Endodermal cell (in vitro differentiated cells): ENCODE data around the gene ARHGAP42. TPM values are rescaled to one million over a fixed set of nuclear protein-coding genes. Genes with fewer than 3 reads are reported as not detected.

Experiments
- DNase-seq: peaks from one replicate; pipeline ENCODE4 v3.0.0-alpha.2; 2017
- H3K27ac ChIP-seq: 2 replicates; pipeline ENCODE4 v1.5.1; 2013; ENCODE audit warnings: mild to moderate bottlenecking, low read depth, low read length, moderate library complexity
- H3K27me3 ChIP-seq: 2 replicates; pipeline ENCODE4 v1.6.1; 2013; ENCODE audit warnings: mild to moderate bottlenecking, low read length, moderate library complexity; ENCODE audit not compliant: insufficient read depth, control insufficient read depth, poor library complexity, severe bottlenecking
- H3K36me3 ChIP-seq: 2 replicates; pipeline ENCODE4 v1.7.0; 2013; ENCODE audit warnings: mild to moderate bottlenecking, low read length, moderate library complexity; ENCODE audit not compliant: control insufficient read depth, insufficient read depth
- H3K4me1 ChIP-seq: one replicate; pipeline ENCODE4 v1.7.0; 2013; ENCODE audit warnings: low read length; ENCODE audit not compliant: control insufficient read depth, insufficient read depth
- H3K4me3 ChIP-seq: 2 replicates; pipeline ENCODE4 v1.5.1; 2013; ENCODE audit warnings: mild to moderate bottlenecking, low read length, moderate library complexity
- H3K9ac ChIP-seq: 2 replicates; pipeline ENCODE4 v1.6.1; 2013; ENCODE audit warnings: mild to moderate bottlenecking, low read length, moderate library complexity; ENCODE audit not compliant: poor library complexity, severe bottlenecking; ENCODE audit errors: extremely low read depth
- H3K9me3 ChIP-seq: 2 replicates; pipeline ENCODE4 v1.6.1; 2013; ENCODE audit warnings: mild to moderate bottlenecking, low read length, moderate library complexity; ENCODE audit not compliant: control insufficient read depth
- H3K27ac Mint-ChIP-seq: 2 replicates; pipeline ENCODE4 v1.8.0; 2020; ENCODE audit warnings: mixed read lengths
- H3K27me3 Mint-ChIP-seq: 2 replicates; pipeline ENCODE4 v1.8.0; 2021; ENCODE audit warnings: mild to moderate bottlenecking, mixed read lengths; ENCODE audit not compliant: insufficient read depth
- H3K36me3 Mint-ChIP-seq: 2 replicates; pipeline ENCODE4 v1.8.0; 2020; ENCODE audit warnings: low read depth, mixed read lengths
- H3K4me1 Mint-ChIP-seq: 2 replicates; pipeline ENCODE4 v1.8.0; 2020; ENCODE audit warnings: mixed read lengths
- H3K4me3 Mint-ChIP-seq: 2 replicates; pipeline ENCODE4 v1.8.0; 2020; ENCODE audit warnings: mild to moderate bottlenecking, moderate library complexity, mixed read lengths
- H3K9me3 Mint-ChIP-seq: 2 replicates; pipeline ENCODE4 v1.8.0; 2020; ENCODE audit warnings: mild to moderate bottlenecking, mixed read lengths
- CTCF ChIP-seq: fragments of 200-600 bp; sonication (generic); conservative IDR thresholded peaks from 2 replicates; pipeline ENCODE4 v1.5.0; 2021; ENCODE audit warnings: antibody characterized with exemption, mild to moderate bottlenecking
- WGBS, 2 experiments: methylation state at CpG; one replicate each; pipeline versions ENCODE4 v1.1.5 to v1.1.7; 2013; ENCODE audit warnings: missing lambda C conversion rate in 2 of 2, mixed read lengths in 1 of 2; ENCODE audit not compliant: insufficient coverage in 1 of 2, insufficient read length in 1 of 2; 5-methylcytosine and 5-hydroxymethylcytosine counted together
- total RNA-seq, 2 donors: library from RNA; stranded (reverse); fragmentation: NEBNext Ultra II Directional in 1 of 2; extraction: Animal tissue kit (Norgen Biotek cat#: 25700) in 1 of 2; gene quantifications; 2 replicates in 1 of 2; 3 replicates in 1 of 2; pipeline ENCODE4 v1.2.1, GENCODE V29; 2021

Gene ARHGAP42
- total RNA-seq, 2 donors from 2014 or later: 164 to 176 TPM

GRCh38 chr11:100680070-100680469 lies 7.0 kb upstream of the ARHGAP42 start:
- DNase-seq: no peak
- no peak overlapping the region for H3K9ac ChIP-seq
- H3K4me1 Mint-ChIP-seq: peaks cover 32% of the 10 kb centered on the region
- no peaks in the 10 kb centered on the region for H3K27me3 ChIP-seq
- no peak overlapping the region for H3K27ac Mint-ChIP-seq
- H3K27me3 Mint-ChIP-seq: no peaks in the 10 kb centered on the region
- no peak overlapping the region for H3K4me3 Mint-ChIP-seq
- WGBS, 2 experiments: 85 to 92% methylated on average over 7 of the region's 7 CpGs
- H3K9me3 Mint-ChIP-seq: no peaks in the 10 kb centered on the region
- no peaks in the 10 kb centered on the region for H3K36me3 ChIP-seq
- TF ChIP-seq CTCF: no peak
- H3K9me3 ChIP-seq: no peaks in the 10 kb centered on the region
- no peak overlapping the region for H3K4me3 ChIP-seq
- no peaks in the 10 kb centered on the region for H3K36me3 Mint-ChIP-seq
- no peak overlapping the region for H3K27ac ChIP-seq
- H3K4me1 ChIP-seq: peaks cover 7% of the 10 kb centered on the region

- Histone ChIP-seq H3K27me3 (no peaks in the 10 kb centered on the region), H3K9me3 (no peaks in the 10 kb centered on the region), H3K9ac (no peak overlapping the region), H3K36me3 (no peaks in the 10 kb centered on the region), H3K4me1 (peaks cover 7% of the 10 kb centered on the region), H3K27ac (no peak overlapping the region), H3K4me3 (no peak overlapping the region)
- Mint-ChIP-seq H3K36me3 (no peaks in the 10 kb centered on the region), H3K4me3 (no peak overlapping the region), H3K27me3 (no peaks in the 10 kb centered on the region), H3K9me3 (no peaks in the 10 kb centered on the region), H3K4me1 (peaks cover 29% of the 10 kb centered on the region), H3K27ac (peak overlapping the region; percentile 59)
- 70% methylated on average over 6 of the region's 8 CpGs; no CpG with 5 or more reads in 1 of the 2 experiments for whole genome bisulfite sequencing, 2 experiments
- peak; percentile 68 for DNase-seq
- no peak for TF ChIP-seq CTCF
Observed at GRCh38 chr11:100681064-100681502, 6.0 kb upstream of the ARHGAP42 start.

- Histone ChIP-seq H3K4me3 (no peak overlapping the region), H3K9me3 (no peaks in the 10 kb centered on the region), H3K4me1 (peaks cover 7% of the 10 kb centered on the region), H3K36me3 (no peaks in the 10 kb centered on the region), H3K9ac (no peak overlapping the region), H3K27me3 (no peaks in the 10 kb centered on the region), H3K27ac (no peak overlapping the region)
- Mint-ChIP-seq H3K36me3 (no peaks in the 10 kb centered on the region), H3K27ac (no peak overlapping the region), H3K27me3 (no peaks in the 10 kb centered on the region), H3K4me1 (peaks cover 30% of the 10 kb centered on the region), H3K9me3 (no peaks in the 10 kb centered on the region), H3K4me3 (no peak overlapping the region)
- TF ChIP-seq CTCF: peak; percentile 67
- DNase-seq: no peak
- WGBS, 2 experiments: 86 to 89% methylated on average over 1 of the region's 2 CpGs
Observed at GRCh38 chr11:100682247-100682969, 4.7 kb upstream of the ARHGAP42 start.
